SK-N-SH treated with all-trans-retinoic acid at 6 μM for 48 hours (cell line): ENCODE results near the gene CCDC187.

Source experiments
- ATAC-seq: fragments of 200-7000 bp; cut with Tn5 transposase; 3 replicates; pipeline ENCODE4 v1.9.1; 2020; ENCODE audit warnings: mild to moderate bottlenecking, moderate library complexity
- ARNTL ChIP-seq: fragments of 450-650 bp; formaldehyde crosslinking; IDR thresholded peaks from 2 replicates; pipeline ENCODE4 v1.5.0; 2020; ENCODE audit warnings: low read depth, mild to moderate bottlenecking, moderate library complexity, borderline replicate concordance
- BACH2 ChIP-seq: fragments of 250-450 bp; sonication (Bioruptor Pico); IDR thresholded peaks from 2 replicates; pipeline ENCODE4 v1.9.0; 2021; ENCODE audit warnings: mild to moderate bottlenecking, borderline replicate concordance
- CSDC2 ChIP-seq: fragments of 250-450 bp; sonication (Bioruptor Pico); IDR thresholded peaks from 2 replicates; pipeline ENCODE4 v1.5.0; 2020; ENCODE audit warnings: mild to moderate bottlenecking, moderate library complexity
- CSRNP3 ChIP-seq: fragments of 250-450 bp; sonication (Bioruptor Pico); IDR thresholded peaks from 2 replicates; pipeline ENCODE4 v1.5.1; 2021; ENCODE audit warnings: mild to moderate bottlenecking, moderate library complexity
- GLIS3 ChIP-seq: fragments of 250-450 bp; sonication (Bioruptor Pico); IDR thresholded peaks from 2 replicates; pipeline ENCODE4 v1.5.0; 2020; ENCODE audit warnings: mild to moderate bottlenecking, moderate library complexity
- ISL1 ChIP-seq: fragments of 250-450 bp; sonication (Bioruptor Pico); IDR thresholded peaks from 2 replicates; pipeline ENCODE4 v2.1.2; 2022; ENCODE audit warnings: mild to moderate bottlenecking, moderate library complexity
- PATZ1 ChIP-seq: fragments of 250-450 bp; sonication (Bioruptor Pico); IDR thresholded peaks from 2 replicates; pipeline ENCODE4 v1.8.0; 2020; ENCODE audit warnings: mild to moderate bottlenecking, moderate library complexity, borderline replicate concordance
- PPARA ChIP-seq: fragments of 250-450 bp; sonication (Bioruptor Pico); IDR thresholded peaks from 2 replicates; pipeline ENCODE4 v1.5.0; 2020; ENCODE audit warnings: mild to moderate bottlenecking, borderline replicate concordance
- SNAI2 ChIP-seq: fragments of 250-450 bp; sonication (Bioruptor Pico); IDR thresholded peaks from 2 replicates; pipeline ENCODE4 v1.5.0; 2020; ENCODE audit warnings: mild to moderate bottlenecking, moderate library complexity
- TCF4 ChIP-seq: fragments of 250-450 bp; sonication (Bioruptor Pico); IDR thresholded peaks from 2 replicates; pipeline ENCODE4 v1.8.0; 2021; ENCODE audit warnings: mild to moderate bottlenecking, moderate library complexity, borderline replicate concordance
- TOX ChIP-seq: fragments of 250-450 bp; sonication (Bioruptor Pico); IDR thresholded peaks from 2 replicates; pipeline ENCODE4 v1.8.0; 2021; ENCODE audit warnings: mild to moderate bottlenecking, moderate library complexity, borderline replicate concordance
- ZFP30 ChIP-seq: fragments of 450-650 bp; formaldehyde crosslinking; IDR thresholded peaks from 2 replicates; pipeline ENCODE4 v1.5.0; 2022; ENCODE audit warnings: mild to moderate bottlenecking, moderate library complexity
- ZNF565 ChIP-seq: fragments of 450-650 bp; formaldehyde crosslinking; conservative IDR thresholded peaks from 2 replicates; pipeline ENCODE4 v1.5.0; 2020; ENCODE audit warnings: low read depth, mild to moderate bottlenecking, moderate library complexity
- ZNF70 ChIP-seq: fragments of 450-650 bp; formaldehyde crosslinking; IDR thresholded peaks from 2 replicates; pipeline ENCODE4 v1.5.0; 2020; ENCODE audit warnings: mild to moderate bottlenecking, moderate library complexity
- ZNF8 ChIP-seq: fragments of 450-650 bp; formaldehyde crosslinking; IDR thresholded peaks from 2 replicates; pipeline ENCODE4 v1.5.0; 2020; ENCODE audit warnings: mild to moderate bottlenecking, moderate library complexity
- TF ChIP-seq, protein P1 (sequence below): fragments of 250-450 bp; sonication (Bioruptor Pico); IDR thresholded peaks from 2 replicates; pipeline ENCODE4 v1.5.1; 2020; ENCODE audit warnings: low read depth, mild to moderate bottlenecking, moderate library complexity

The CCDC187 gene

GRCh38 chr9:136310273-136311030 is 6.6 kb upstream of the CCDC187 start:
- ATAC-seq: no peak
- TF ChIP-seq ZNF565 (CRISPR knock-in tag): no peak
- TF ChIP-seq TOX: no peak

DNA sequence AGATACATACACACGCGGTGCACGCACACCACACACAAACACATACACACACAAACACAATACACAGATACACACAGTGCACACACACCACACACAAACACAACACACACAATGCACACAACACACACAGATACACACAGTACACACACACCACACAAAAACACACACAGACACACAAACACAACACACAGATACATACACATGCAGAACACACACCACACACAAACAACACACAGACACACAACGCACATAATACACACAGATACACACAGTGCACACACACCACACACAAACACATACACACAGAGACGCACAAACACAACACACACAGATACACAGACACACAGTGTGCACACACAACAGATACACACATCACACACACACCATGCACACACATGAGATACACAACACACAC is 5.9 kb upstream of the CCDC187 start:
- ATAC-seq: no peak
- TF ChIP-seq ISL1 (no peak), BACH2 (no peak), CSRNP3 (no peak), ZNF8 (CRISPR knock-in tag) (no peak), PPARA (CRISPR knock-in tag) (no peak), ARNTL (CRISPR knock-in tag) (no peak)
- TF ChIP-seq, protein P1, sequence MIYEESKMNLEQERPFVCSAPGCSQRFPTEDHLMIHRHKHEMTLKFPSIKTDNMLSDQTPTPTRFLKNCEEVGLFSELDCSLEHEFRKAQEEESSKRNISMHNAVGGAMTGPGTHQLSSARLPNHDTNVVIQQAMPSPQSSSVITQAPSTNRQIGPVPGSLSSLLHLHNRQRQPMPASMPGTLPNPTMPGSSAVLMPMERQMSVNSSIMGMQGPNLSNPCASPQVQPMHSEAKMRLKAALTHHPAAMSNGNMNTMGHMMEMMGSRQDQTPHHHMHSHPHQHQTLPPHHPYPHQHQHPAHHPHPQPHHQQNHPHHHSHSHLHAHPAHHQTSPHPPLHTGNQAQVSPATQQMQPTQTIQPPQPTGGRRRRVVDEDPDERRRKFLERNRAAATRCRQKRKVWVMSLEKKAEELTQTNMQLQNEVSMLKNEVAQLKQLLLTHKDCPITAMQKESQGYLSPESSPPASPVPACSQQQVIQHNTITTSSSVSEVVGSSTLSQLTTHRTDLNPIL (CRISPR knock-in tag): no peak

- no peak for TF ChIP-seq PATZ1 (CRISPR knock-in tag)
- no peak for TF ChIP-seq ZFP30 (CRISPR knock-in tag)
- TF ChIP-seq CSRNP3: no peak
- ATAC-seq: no peak
These were observed 5.4 kb upstream of the CCDC187 start for GRCh38 chr9:136309101-136309801.

DNA sequence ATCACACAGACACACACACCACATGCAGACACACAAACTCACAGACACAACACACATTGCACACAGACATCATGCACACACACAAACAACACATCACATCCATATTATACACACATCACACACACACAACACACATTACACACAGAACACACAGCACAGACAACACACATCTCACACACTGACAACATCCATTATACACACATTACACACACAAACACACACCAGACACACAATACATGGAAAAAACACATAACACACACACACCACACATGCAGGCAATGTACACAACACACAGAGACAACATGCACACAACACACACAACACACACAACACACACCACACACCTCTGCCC is 4.8 kb upstream of the CCDC187 start:
- no peak for ATAC-seq
- TF ChIP-seq PATZ1 (CRISPR knock-in tag) (no peak), GLIS3 (no peak), SNAI2 (CRISPR knock-in tag) (no peak), CSRNP3 (no peak), ARNTL (CRISPR knock-in tag) (no peak), ZNF70 (no peak), CSDC2 (CRISPR knock-in tag) (no peak), TCF4 (CRISPR knock-in tag) (no peak), ZNF565 (CRISPR knock-in tag) (no peak)
- TF ChIP-seq, protein P1 (CRISPR knock-in tag): no peak
